Fibroblast of villous mesenchyme (primary cell): ENCODE data around the gene DRAM1. TPM values are rescaled to one million over a fixed set of nuclear protein-coding genes. Genes with fewer than 3 reads are reported as not detected.

Source experiments
- DNase-seq: peaks from one replicate; pipeline ENCODE4 v3.0.0-alpha.2; 2010; ENCODE audit warnings: low read depth
- H3K4me3 ChIP-seq: 2 replicates; pipeline ENCODE4 v1.5.1; 2011; ENCODE audit warnings: low read depth, mild to moderate bottlenecking, low read length
- total RNA-seq: library from RNA; depleted of rRNA; stranded (reverse); fragments of >200 nt; gene quantifications from 2 replicates; pipeline ENCODE4 v1.2.3, GENCODE V29; 2012
- TF ChIP-seq, protein P1 (sequence below): IDR thresholded peaks from 2 replicates; pipeline ENCODE4 v1.5.1; 2012; ENCODE audit warnings: low read depth, mild to moderate bottlenecking, low read length; ENCODE audit not compliant: insufficient read depth

DRAM1 gene
- total RNA-seq, 1 donor: 344 TPM

DNA sequence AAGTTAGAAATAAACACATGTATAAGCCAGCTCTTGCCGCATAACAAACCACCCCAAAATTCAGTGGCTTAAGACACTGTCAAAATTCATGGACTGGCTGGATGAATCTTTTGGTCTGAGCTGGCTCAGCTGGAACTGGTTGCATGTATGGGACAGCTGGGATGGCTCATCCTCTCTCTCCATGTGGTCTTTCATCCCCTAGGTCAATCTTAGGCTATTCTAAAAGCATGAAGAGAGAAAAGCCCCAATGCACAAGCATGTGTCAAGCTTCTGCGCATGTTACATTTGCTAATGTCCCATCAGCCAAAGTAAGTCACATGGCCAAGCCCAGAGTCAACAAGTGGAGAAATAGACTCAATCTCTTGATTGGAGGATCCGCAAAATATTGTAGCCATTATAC, 71.0 kb downstream of the DRAM1 start:
- H3K4me3 ChIP-seq: no peak overlapping the region
- TF ChIP-seq, protein P1, sequence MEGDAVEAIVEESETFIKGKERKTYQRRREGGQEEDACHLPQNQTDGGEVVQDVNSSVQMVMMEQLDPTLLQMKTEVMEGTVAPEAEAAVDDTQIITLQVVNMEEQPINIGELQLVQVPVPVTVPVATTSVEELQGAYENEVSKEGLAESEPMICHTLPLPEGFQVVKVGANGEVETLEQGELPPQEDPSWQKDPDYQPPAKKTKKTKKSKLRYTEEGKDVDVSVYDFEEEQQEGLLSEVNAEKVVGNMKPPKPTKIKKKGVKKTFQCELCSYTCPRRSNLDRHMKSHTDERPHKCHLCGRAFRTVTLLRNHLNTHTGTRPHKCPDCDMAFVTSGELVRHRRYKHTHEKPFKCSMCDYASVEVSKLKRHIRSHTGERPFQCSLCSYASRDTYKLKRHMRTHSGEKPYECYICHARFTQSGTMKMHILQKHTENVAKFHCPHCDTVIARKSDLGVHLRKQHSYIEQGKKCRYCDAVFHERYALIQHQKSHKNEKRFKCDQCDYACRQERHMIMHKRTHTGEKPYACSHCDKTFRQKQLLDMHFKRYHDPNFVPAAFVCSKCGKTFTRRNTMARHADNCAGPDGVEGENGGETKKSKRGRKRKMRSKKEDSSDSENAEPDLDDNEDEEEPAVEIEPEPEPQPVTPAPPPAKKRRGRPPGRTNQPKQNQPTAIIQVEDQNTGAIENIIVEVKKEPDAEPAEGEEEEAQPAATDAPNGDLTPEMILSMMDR: no peak
- no peak for DNase-seq

DNA sequence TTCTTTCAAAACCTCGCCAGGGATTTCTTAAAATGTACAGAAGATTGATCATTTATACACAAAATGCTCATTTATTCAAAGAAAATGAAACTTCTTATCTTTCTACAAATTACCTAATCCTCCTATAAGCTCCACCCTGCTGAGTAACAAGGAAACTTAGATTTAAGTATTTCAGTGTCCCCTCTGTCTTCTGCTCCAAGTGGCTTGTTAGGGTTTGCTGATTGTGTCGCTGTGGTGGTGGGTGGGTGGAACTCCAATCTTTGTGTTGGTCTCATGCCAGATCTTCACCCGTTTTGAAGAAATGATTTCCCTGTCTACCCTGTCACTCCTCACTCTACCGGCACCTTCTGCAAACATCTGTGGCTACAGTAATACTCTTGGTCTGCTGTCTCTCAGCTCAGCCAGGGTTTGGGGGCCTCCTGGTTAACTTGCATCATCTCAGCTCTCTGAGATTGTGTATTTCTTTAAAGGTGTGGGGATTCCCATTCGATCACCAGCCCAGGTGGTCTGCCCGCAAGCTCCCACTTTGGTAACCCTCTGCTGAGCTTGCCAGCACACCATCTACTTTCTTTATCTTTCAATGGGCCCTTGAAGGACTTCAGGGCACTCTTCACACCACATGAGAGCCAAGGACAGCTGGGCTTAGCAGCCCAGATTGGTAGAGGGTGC, 73.8 kb downstream of the DRAM1 start:
- no peak overlapping the region for H3K4me3 ChIP-seq
- DNase-seq: no peak
- TF ChIP-seq, protein P1: no peak

DNA sequence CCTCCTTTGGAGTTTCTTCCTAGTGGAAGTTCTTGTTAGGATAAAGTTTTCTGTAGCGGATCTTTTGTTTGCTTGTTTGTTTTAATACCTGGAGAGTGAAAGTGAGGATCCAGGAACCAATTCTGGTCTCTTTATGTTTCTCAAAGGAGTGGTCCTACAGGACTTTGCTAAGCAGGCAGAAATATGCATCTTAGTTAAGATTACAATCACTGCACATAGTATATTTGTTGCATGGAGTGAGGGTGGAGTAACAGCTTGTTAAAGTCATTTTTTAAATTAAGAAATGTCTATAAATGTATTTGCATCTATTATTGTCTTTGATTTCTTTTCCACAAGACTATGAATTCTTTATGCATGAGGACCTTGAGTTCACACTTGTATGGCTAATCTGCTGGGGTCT, 76.7 kb downstream of the DRAM1 start:
- no peak overlapping the region for H3K4me3 ChIP-seq
- DNase-seq: no peak
- TF ChIP-seq, protein P1: no peak

DNA sequence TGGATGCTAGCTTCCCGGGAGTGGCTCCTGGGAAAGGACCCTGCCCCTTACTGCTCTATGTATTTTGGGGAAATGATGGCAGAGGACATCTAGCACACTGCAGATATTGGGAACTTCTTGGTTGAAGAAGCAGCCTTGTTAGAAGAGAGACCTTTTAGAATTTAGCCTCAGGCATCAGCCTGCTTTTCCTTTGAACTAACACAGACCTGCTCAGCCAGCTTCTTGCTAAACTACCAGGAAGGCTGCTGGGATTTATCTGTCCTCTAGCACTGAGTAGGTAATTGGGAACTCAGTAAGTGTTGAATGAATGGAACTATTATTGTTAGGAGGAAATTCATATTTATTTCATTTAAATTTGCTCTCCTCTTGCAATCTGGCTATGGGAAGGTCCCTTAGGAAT, 77.3 kb downstream of the DRAM1 start:
- TF ChIP-seq, protein P1: no peak
- DNase-seq: no peak
- H3K4me3 ChIP-seq: no peak overlapping the region

DNA sequence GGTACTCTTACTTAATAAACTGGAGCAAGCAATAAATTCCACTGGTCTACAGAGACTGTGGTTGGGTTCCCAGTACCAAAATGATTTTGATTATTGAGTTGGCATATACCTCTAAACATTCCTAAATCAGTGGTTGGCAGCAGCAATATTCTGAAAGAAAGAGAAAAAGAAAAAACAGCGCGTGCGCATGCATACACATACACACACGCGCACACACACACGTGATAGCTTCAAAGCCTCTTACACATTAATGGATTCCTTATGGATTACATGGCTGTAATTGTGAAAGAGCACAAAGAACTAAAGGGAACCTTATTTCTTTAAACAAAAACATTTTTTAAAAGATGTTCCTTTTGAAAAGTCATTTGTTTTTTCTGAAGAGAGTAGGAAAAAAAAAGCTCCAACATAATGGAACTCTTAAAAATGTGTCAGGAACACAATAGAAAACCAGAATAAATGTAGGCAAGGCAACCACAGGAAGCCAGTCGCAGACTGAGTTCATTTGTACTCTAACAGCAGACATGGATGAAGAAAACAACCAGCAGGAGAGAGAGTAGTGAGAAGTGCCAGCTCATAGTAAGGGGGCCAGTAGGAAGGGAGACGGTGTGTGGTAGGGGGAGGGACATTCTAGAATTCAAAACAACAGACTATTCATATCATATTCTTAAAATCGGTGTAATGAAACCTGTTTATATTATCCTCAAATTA, 80.0 kb downstream of the DRAM1 start:
- no peak overlapping the region for H3K4me3 ChIP-seq
- no peak for DNase-seq
- TF ChIP-seq, protein P1: no peak

DNA sequence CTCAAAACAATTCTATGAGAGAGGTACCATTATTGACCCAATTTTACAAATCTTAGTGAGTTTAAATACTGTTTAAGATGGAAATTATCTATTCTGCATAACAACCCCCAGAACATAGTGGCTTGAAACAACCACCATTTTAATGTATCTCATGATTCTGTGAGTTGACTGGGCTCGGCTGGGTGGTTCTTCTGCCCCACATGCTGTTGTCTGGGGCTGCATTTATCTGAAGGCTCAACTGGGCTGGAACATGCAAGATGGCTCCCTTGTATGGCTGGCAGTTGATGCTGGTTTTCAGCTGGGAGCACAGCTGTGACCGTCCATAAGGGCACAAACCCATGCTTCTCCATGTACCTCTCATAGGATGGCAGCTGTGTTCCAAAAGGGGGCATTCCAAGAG, 82.2 kb downstream of the DRAM1 start:
- DNase-seq: no peak
- no peak overlapping the region for H3K4me3 ChIP-seq
- TF ChIP-seq, protein P1: no peak
